DND-41 (cell line): ENCODE results near the gene CCR9.
A peak's percentile ranks its signal among the peaks of the same experiment; 100 is the strongest.

Experiments
- CTCF ChIP-seq: IDR thresholded peaks from 2 replicates; pipeline ENCODE4 v1.5.1; 2012; ENCODE audit warnings: borderline replicate concordance, low read length, moderate library complexity, mild to moderate bottlenecking; ENCODE audit not compliant: poor library complexity, severe bottlenecking; ENCODE audit errors: extremely low read depth
- EZH2 ChIP-seq: IDR thresholded peaks from 3 replicates; pipeline ENCODE4 v1.6.1; 2012; ENCODE audit warnings: borderline replicate concordance, low read depth, mild to moderate bottlenecking, moderate library complexity, low read length, inconsistent platforms; ENCODE audit not compliant: severe bottlenecking

DNA sequence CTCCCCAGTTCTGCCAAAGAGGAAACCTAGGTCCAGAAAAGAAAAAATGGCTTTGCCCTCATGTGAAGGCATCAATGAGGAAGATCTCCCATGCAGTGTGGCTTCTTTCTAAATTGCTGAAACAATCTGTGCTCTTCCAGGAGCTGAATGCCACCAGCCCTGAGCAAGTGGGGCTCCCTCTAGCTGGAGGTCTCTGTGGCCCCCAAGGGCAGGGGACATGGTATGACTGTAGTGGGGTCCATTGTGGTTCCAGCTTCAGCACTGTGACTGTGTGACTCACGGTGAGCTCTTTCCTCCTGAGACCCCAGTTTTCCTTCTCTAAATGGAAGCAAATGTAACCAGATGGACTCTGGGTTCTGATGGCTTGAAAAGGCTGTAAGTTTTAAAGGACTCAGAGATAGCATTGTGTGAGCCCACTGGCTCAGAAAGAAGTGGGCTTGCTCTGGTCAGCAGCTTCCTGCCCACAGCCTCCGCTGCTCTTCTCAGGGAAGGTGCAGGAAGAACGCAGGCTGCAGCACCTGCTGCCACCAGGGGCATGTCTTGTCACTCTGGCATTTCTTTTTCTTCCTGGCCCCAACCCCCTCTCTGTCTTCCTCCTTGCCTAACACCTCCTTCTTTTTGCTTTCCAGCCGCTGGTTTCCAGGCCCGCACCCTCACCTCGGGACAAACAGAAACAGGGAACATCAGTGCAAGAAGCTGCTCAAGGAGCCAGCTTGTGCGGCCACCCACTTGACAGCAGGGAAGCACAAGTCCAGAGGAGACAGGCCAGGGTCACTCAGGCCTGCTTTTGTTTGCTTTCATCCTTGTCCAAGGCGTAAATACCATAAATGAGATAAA lies 51.1 kb downstream of the CCR9 start:
- TF ChIP-seq CTCF (peak; percentile 18), EZH2 (no peak)
